GM12801 (cell line): ENCODE measurements around the gene PLEKHG4B.

Experiments
- TF ChIP-seq, protein P1 (sequence below): IDR thresholded peaks from one replicate; pipeline ENCODE4 v1.5.1; 2011; ENCODE audit warnings: control low read depth; ENCODE audit not compliant: insufficient read length; ENCODE audit errors: extremely low read depth

Gene PLEKHG4B

DNA sequence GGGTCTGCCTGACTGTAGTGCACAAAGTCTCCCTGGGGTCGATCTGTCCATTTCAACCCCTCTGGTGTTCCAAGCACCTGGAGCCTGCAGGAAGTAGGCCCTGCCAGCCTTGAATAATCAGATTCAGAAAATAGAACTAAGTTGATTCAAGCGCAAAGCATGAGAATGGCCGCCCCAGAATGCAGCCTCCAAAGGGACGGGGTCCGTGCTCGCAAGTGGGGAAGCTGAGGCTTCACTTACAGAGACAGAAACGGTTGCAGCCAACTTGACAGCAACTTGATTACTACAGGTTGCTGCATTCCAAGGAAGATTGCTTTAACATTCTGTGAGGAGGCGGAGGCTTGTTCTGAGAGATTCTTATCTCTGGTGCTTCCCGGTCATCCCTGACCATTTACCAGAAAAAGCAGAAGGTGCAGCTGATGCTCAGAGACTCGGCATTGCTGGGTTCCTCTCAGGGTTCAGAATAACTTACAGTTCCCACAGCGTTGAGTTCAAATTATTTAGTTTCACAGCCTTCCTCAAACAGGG, 84.4 kb downstream of the PLEKHG4B start:
- TF ChIP-seq, protein P1, sequence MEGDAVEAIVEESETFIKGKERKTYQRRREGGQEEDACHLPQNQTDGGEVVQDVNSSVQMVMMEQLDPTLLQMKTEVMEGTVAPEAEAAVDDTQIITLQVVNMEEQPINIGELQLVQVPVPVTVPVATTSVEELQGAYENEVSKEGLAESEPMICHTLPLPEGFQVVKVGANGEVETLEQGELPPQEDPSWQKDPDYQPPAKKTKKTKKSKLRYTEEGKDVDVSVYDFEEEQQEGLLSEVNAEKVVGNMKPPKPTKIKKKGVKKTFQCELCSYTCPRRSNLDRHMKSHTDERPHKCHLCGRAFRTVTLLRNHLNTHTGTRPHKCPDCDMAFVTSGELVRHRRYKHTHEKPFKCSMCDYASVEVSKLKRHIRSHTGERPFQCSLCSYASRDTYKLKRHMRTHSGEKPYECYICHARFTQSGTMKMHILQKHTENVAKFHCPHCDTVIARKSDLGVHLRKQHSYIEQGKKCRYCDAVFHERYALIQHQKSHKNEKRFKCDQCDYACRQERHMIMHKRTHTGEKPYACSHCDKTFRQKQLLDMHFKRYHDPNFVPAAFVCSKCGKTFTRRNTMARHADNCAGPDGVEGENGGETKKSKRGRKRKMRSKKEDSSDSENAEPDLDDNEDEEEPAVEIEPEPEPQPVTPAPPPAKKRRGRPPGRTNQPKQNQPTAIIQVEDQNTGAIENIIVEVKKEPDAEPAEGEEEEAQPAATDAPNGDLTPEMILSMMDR: no peak

DNA sequence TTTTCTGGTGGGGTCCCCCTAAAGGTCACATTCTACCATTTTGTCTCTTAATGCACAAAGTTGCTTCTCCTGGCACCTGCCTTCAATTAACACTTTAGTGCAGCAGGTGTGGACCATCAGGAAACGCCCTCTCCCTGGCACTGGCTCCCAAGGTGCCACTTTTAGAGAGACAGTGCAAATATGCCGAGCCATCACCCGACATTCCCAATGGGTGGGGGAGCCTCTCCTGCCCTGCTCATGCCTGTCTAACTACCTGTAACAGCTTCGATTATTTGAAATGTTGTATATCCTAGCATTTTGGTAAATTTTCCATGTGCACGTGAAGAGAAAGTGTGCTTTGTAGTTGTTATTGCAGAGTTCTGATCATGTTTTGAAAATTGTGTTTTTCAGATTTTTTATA, 86.1 kb downstream of the PLEKHG4B start:
- TF ChIP-seq, protein P1: no peak

DNA sequence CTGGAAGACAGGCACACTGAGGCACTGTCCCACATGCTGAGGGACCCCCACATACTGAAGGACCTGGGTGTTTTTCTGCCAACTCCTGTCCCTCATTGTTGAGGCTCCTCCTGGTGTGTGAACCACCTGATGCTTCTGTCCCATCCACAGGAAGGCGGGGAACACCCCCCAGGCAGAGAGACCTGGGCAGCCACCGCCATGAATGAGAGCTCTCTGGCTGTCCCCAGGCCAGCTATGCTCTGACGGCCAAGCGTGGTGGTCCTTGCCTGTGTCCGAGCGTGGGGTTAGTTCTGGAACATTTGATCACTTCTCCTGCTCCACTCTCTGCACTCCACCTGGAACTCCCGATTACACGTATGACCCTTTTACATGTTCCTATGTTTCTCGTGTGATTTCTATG, 87.4 kb downstream of the PLEKHG4B start:
- TF ChIP-seq, protein P1: no peak

GRCh38 chr5:180286-180918, 88.4 kb downstream of the PLEKHG4B start:
- TF ChIP-seq, protein P1: no peak

DNA sequence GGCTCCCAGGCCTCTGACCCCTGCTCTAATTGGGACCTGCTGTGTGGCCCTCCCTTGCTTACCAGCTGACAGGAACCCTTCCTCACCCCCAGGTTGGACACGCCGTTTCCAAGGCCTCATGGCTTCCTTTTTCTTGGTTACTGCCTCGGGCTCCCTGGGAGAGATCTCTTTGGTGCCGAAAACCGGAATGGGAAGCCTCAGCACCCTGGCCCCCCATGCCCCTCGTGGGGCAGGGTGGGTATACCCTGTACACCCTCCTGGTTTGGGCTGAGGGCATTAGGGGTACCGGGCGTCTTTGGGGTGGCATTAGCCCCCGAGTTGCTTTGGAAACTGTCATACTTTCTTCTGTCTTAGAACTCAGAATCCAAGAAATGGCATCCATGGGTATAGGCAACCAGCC, 89.2 kb downstream of the PLEKHG4B start:
- TF ChIP-seq, protein P1: no peak

DNA sequence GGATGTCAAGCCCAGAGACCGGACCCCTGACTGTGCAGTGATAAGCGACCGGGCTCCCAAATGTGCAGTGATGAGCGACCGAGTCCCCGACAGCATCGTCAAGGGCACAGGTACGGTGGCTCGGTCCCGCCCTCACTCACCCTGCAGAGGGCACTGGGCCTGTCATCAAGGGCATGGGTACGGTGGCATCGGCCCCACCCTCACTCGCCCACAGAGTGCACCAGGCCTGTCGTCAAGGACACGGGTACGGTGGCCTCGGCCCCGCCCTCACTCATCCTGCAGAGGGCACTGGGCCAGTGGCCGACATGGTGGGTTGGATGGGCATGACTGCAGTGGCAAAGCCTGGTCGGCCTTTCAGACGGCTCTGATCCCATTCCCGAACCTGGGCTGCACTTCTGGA, 89.6 kb downstream of the PLEKHG4B start:
- TF ChIP-seq, protein P1: no peak

DNA sequence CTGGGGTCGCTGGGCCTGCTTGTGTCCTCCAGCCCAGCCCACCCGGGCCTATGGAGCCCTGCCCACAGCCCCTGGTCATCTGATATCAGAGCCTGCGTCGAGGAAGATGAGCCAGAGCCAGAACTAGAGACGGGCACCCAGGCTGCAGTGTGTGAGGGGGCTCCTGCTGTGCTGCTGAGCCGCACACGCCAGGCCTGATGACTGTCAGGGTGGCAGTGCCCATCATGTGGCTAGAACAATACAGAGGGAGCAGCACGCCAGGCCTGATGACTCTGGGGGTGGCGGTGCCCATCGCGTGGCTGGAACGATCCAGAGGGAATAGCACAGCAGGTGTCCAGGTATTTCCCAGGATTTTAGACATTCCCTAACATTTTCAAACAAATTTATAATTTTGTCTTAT, 90.2 kb downstream of the PLEKHG4B start:
- TF ChIP-seq, protein P1: no peak
